GM21737 (cell line): ENCODE results near the gene PITPNC1.
A peak's percentile ranks its signal among the peaks of the same experiment; 100 is the strongest.
"Not testable (repeated sequence)": the region's sequence is repeated elsewhere in the genome, so short reads cannot be mapped to it uniquely, and the experiment has no call there.

Experiments
- ATAC-seq: cut with Tn5 transposase; IDR thresholded peaks from one replicate; pipeline ENCODE4 v1.9.1; 2021; ENCODE audit warnings: mild to moderate bottlenecking, moderate library complexity; ENCODE audit not compliant: unreplicated experiment

PITPNC1 gene

GRCh38 chr17:67456103-67456502 lies 79.0 kb downstream of the PITPNC1 start:
- ATAC-seq = no peak

- no peak for ATAC-seq
These were observed 79.8 kb downstream of the PITPNC1 start for GRCh38 chr17:67456889-67457288.

- no peak for ATAC-seq
These were observed 81.1 kb downstream of the PITPNC1 start for GRCh38 chr17:67458203-67458602.

GRCh38 chr17:67459985-67460384 lies 82.9 kb downstream of the PITPNC1 start:
- no peak for ATAC-seq

DNA sequence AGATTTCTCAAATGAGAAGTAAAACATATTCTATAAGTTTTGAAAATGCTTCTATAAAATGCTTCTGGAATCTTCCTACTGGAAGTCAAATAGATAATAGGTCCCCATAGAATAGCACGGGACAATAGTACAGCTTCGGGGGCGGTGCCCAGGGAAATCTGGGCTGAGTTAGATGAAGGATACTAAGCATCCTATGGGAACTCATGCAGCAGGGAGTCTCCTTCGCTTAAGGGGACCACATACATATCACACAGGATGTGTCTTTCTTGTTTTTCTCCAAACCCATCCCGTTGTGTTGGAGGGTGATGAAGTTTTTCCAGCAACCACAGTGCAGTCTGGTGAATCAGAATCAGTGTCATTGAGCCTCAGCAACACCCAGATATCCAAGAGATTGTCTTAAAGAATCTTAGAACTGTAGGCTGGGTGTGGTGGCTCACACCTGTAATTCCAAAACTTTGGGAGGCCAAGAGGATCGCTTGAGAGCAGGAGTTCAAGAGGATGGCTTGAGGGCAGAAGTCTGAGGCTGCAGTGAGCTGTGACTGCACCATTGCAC lies 84.2 kb downstream of the PITPNC1 start:
- ATAC-seq = no peak

DNA sequence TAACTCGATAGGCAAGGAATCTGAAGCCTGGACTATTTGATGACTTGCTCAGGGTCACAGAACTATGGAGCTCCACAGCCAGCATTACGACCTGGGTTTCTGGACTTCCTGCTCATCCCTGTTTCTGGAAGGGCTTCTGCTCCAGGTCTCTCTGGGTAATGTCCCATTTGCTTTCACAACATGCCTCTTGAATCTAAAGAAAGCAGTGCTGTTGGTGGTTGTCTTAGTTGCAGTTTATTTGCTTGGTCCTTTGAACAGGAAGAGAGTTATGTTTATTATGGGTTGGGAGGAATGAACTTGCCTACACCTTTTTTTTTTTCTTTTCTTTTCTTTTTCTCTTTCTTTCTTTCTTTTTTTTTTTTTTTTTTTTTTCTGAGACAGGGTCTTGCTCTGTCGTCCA lies 84.8 kb downstream of the PITPNC1 start:
- no peak for ATAC-seq

DNA sequence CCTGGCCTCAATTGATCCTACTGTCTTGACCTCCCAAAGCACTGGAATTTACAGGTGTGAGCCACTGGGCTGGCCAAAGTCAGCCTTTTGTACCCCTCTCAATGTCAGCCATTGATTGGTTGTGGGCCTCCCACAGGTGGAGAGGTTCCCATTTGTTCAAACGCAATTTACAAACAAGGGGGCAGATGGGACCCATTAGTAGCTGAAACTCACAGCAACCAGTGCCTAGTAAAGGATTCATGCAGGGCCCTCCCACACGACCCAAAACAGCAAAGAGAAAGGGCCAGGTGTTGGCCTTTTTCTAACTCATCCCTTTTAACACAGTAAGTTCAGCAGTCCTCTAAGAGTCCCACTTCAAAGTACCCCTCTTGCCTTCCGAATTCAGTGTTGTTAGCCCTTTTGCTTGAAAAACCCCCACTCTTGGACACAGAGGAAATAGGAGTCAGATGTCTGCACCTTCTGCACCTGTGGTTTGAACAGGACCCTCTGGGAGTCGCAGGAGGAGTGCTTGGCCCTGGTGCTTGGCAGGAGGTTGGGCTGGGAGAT lies 89.2 kb downstream of the PITPNC1 start:
- ATAC-seq = no peak

DNA sequence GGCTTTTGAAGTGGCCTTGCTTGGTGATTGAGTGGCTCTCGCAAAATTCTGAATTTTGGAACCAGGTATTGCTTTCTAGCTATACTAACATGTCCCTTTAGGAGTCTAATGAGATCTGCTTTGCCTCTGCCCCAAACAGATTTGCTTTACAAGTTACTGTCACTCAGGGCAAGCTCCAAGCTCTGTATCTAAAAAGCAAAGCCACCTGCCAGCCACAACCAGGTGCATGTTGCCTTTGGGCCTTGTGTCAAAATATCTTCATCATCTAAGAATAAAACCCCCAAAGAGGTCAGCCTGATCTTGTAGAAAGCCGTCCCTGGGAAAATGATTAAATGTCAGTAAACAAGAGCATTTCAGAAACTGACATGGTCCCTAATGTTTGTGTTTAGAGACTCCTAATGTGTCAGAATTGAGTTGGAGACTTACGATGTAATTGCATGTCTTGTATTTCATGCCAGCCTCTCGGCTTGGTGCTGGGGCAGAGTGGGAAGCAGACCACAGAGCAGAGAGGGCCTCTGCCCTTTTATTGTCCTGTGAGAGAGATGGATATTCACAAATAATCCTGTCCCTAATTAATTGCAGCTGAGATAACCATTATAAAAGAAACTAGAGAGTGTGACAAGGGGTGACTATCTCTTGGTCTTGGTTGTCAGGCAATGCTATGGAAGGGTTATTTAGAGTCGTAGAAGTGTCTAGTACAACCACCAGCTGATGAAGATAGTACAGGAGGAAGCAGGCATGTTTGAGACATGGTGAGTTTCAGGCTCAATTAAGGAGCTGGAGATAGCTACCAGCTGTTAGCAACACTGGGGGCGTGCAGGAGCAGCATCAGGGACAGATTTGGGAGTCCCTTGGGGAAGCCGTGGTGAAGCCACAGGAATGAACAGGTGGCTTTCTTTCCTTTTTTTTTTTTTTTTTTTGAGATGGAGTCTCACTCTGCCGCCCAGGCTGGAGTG lies 90.7 kb downstream of the PITPNC1 start:
- ATAC-seq = no peak

DNA sequence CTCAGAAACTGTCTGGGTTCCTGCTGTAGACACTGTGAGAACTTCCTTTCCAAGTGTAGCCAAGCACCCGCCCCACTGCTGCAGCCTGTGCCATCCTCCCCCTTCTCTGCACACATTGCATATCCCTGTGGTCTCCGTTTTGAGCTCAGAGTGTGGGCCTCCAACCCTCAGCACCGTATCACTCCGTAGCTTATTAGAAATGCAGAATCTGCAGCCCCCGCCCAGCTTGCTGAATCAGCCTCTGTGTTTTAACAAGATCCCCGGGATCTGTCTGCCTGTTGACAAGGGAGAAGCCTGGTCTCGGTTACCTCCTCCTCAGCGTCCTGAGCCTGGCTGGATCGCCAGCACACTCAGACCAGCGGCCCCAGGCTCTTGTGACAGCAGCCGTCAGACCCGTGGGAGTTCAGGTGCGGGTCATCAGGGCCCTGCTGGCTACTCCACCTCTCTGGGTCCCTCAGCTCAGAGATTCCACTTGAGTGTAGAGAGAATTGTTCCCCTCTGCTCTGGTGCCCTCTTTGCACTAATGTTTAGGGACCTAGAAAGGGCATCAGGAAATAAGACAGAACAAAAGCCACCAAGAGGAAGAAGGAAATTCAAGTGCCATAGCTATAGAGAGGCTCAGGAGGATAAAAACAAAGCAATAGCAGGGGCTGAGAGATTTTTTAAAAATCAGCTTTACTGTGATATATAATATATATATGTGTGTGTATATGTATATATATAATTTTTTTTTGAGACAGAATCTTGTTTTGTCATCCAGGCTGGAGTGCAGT lies 92.3 kb downstream of the PITPNC1 start:
- ATAC-seq = no peak

- no peak for ATAC-seq
These were observed 93.1 kb downstream of the PITPNC1 start for GRCh38 chr17:67470163-67470562.

- ATAC-seq = no peak
These were observed 94.0 kb downstream of the PITPNC1 start for GRCh38 chr17:67471118-67471517.

DNA sequence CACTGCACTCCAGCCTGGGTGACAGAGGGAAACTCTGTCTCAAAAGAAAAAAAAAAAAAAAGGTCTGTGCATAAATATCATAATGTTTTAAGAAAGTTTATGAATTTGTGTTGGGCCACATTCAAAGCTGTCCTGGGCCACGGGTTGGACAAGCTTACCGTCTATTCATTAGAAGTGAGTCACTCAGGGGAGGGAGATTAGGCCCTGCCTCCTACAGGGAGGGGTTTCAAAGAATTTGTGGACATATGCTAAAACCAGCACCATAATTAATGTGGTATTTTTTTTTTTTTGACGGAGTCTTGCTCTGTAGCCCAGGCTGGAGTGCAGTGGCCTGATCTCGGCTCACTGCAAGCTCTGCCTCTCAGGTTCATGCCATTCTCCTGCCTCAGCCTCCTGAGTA lies 95.5 kb downstream of the PITPNC1 start:
- not testable (repeated sequence) for ATAC-seq

- no peak for ATAC-seq
These were observed 97.1 kb downstream of the PITPNC1 start for GRCh38 chr17:67474081-67474661.

DNA sequence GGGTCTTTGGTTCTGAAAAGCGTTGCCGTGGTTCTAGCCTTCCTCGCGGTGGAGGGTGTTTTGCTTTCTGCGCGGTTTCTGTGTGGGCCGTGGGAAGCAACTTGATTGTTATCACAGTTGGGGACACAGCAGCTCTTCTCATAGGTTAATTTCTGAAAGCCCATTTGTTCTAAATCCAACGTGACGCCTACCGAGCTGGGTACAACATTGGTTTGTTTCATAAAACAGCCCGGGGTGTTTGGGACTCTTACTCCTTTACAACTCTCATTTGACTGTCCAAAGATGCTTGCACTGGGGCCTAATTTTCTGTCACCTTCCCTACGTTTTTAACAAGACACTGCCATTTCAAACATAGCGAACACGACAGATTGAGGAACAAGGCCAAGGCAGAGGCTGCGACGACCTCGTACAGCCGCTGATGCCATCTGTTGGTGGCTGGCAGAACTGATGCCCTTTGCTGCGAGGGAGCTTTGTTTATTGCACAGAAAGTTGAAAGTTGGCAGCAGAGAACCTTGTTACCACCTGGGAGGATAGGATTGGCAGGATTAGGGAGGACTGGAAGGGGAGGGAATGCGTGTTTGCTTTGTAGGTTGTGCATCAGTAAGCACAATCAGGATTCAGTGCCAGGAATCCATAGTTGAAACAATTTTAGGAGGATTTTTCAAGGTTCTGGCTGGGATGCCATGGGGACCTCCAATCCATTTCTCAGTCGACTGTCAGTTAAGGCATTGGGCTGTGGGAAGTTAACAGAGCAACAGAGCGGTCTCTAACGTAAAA lies 98.3 kb downstream of the PITPNC1 start:
- ATAC-seq = peak; percentile 83

GRCh38 chr17:67476787-67477335 lies 99.8 kb downstream of the PITPNC1 start:
- no peak for ATAC-seq

DNA sequence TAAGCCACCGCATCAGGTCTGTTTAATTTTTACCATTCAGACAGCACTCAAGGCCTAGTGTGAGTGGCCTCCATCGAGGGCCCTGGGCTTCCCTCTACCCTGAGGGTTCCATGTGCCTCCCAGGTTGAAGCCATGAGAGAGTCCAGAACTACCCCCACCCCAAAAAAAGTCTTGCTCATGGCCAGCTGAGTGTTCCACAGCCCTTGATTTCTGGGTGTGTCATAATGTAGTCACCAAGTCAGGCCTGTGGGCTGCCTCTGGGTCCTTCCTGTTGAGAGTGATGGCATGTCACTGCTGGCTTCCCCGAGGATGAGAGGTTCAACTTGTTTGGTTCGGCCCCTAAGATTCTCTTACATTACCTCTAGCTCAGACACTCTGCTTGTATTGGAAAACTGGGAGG lies 100.6 kb downstream of the PITPNC1 start:
- no peak for ATAC-seq

- ATAC-seq = no peak
These were observed 101.4 kb downstream of the PITPNC1 start for GRCh38 chr17:67478401-67479041.

DNA sequence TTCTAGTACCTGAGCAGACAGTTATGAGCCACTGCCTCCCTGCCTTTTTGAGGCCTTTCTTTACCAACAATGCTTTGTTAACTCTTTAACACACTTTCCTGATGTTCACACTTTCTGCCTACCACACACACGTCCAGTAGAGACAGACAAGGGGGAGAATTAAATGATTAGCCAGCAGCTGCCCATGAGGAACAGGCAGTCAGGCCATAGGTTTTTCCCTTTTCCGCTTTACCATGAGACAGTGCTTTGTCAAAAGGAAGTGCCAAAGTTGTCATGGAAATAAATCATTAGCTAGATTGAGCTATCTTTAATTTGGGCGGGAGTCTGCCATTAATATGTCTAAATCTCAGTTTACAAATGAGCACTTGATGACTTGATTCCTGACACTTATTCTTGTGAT lies 102.1 kb downstream of the PITPNC1 start:
- no peak for ATAC-seq

- ATAC-seq = not testable (repeated sequence)
These were observed 103.9 kb downstream of the PITPNC1 start for GRCh38 chr17:67480959-67481358.
